Measurements from ENCODE around the gene TMEM250.

TMEM250 gene

GRCh38 chr9:136082496-136083361 is 35.9 kb downstream of the TMEM250 start:
- DNase-seq, result no peak

- no peak for DNase-seq
These were observed 36.7 kb downstream of the TMEM250 start for GRCh38 chr9:136081826-136082495.

DNA sequence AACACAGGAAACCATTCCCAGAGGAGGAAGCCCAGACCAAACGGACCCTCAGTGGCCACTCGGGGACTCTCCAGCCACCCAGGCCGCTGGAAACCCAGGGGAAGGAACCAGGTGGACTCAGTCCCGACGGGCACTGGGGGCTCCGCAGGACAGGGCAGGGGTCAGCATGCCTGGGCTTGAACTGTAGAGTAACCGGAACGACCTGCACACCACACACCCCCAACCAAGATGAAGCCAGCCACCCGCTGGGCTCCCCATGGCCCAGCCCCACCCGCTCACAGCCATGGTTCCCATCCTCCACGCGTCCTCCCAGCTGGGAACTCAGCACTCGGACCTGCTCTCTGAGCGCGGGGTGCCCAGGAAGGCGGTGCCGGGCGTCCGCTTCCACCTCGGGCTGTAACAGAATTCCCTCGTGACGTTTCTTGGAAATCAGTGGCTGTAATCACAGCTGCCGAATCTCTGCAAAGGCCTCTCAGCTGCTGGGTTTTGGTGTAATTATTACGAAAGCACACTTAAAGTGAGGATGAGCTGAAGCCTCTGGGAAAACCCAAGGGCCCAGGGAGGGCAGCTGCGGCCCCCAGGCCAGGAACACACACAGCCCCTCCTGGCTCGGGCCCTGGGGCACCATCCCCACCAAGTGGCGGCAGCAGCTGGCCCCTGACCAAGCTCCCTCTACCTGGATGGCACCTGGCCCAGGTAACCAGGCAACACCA is 37.4 kb downstream of the TMEM250 start:
- DNase-seq, result no peak

- no peak for DNase-seq
These were observed 38.0 kb downstream of the TMEM250 start for GRCh38 chr9:136080716-136081112.

GRCh38 chr9:136079916-136080246 is 38.8 kb downstream of the TMEM250 start:
- no peak for DNase-seq

DNA sequence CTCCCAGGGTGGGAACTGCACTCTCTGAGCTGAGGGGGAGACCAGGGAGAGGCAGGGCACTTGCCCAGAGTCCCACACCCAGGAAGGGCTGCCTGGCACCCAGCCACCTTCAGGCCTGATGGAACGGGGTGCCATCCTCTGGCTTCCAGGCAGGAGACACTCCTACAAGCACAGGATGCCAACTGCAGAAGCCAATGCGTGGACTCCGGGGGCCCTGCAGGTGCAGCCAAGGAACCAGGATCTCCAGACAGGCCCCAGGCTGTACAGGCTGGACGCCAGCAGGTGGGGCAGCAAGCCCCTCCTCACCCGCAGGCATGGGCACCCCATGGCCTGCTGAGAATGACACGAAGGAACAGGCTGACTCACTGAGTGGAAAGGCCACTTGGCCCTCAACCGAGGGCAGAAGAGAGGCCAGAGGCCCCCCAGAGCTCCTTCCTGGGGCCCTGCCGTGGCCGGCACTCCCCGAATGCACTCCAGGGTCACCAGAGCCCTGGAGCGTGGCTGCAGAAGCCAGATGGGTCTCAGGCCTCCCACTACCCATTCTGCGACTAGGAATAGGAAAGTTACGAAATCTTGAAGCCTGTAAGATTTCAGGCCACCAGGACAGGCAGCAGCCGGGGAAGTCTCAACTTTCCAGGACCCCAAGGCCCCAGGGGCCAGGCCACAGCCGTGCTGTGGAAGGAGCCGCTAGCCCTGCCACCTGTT is 39.3 kb downstream of the TMEM250 start:
- DNase-seq, result no peak

DNA sequence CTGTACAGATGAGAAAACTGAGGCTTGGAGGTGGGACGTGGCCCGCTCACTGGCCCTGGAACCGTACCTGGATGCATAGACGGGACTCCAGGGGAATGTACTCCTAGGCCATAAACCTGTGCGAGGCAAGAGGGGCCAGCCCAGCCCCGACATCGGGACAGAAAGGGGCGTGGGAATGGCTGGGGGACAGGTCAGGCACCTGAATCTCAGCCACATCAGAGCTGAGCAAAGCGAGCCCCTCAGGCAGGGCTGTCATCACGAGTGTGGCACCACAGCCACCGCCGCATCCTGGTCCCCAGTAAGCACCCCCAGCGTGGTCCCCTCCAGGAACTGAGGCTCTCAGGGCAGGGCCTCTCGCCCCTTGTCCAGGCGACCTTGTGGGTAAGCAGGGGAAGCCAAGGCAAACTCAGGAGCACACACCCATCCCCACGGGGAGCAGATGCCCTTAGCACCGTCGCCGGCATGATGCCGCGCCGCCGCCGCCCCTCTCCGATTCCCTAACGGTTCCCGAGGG is 40.1 kb downstream of the TMEM250 start:
- no peak for DNase-seq

DNA sequence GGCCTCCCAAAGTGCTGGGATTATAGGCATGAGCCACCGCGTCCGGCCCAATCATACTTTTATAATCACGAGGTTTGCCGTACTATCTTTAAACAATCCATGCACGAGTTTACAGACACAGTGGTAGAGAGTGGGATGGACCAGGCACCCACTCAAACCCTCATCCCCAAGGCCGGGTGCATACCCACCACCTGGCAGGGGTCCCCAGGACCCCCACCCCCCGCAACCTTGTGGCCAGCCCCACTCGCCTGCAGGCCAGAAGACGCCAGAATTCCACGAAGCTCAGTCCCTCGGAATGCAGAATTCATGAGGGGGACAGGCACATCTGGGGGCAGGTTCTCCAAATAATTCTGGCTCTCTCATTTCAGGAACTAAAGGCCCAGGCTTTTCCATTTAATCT is 40.7 kb downstream of the TMEM250 start:
- DNase-seq, result no peak

- no peak for DNase-seq
These were observed 41.2 kb downstream of the TMEM250 start for GRCh38 chr9:136077491-136077890.

GRCh38 chr9:136075881-136076678 is 42.6 kb downstream of the TMEM250 start:
- no peak for DNase-seq

DNA sequence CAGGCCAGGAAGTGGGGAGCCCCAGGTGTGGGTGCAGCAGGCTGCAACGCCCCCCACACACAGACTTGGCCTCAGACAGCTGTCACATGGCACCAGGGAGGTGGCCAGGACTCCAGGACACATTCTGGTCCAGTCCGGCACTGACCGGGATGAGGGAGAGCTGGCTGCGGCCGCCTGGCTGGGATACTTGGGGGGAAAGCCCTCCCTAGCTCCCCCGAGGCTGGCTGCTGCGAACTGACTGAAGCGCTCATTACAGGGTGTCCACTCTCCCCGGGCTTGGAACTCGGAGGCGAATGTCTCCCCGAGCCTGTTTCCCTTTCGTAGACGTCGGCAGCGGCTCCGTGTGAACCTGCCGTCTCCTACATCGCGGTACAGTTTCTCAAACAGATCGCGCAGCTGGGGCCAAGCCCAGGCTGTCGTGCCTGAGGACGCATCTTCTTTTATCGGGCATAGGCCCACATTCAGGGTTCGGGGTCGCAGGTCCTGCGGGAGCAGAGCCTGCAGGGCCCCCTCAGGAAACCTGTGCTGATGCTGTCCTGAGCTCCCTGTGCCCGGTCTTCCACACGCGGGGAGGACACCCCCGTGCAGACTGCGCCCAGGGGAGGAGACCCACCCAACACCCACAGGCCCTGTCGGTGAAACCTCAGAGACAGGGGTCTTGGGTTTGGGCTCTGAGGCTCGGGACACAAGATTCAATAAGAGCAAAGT is 43.4 kb downstream of the TMEM250 start:
- DNase-seq, result no peak

- DNase-seq, result no peak
These were observed 44.0 kb downstream of the TMEM250 start for GRCh38 chr9:136074706-136075105.
